ENCODE results near the gene PABPN1L. TPM values are rescaled to one million over a fixed set of nuclear protein-coding genes. Genes with fewer than 3 reads are reported as not detected.
"Not testable (repeated sequence)": the region's sequence is repeated elsewhere in the genome, so short reads cannot be mapped to it uniquely, and the experiment has no call there.

PABPN1L gene
- total RNA-seq, 1 donor from 2014 or later = not detected

DNA sequence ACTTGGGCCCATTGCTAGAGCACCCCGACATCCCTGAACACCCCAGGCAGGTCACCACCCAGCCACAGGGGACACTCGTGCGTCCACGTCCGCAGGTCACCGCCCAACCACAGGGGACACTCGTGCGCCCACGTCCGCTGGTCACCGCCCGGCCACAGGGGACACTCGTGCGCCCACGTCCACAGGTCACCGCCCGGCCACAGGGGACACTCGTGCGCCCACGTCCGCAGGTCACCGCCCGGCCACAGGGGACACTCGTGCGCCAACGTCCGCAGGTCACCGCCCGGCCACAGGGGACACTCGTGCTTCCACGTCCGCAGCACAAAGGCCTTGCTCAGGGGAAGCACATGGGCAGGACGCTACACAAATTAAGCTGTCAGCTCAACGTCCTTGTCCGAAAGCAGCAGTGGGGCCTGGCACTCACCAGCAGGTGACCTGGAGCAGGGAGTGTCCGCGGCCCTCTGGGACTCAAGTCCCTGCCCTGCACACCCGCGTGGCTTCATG is 27.4 kb downstream of the PABPN1L start:
- intact Hi-C loops (cut with DNase I) = no loop called here
- ATAC-seq (no peak), DNase-seq (ENCODE audit: low spot score) (no peak)

DNA sequence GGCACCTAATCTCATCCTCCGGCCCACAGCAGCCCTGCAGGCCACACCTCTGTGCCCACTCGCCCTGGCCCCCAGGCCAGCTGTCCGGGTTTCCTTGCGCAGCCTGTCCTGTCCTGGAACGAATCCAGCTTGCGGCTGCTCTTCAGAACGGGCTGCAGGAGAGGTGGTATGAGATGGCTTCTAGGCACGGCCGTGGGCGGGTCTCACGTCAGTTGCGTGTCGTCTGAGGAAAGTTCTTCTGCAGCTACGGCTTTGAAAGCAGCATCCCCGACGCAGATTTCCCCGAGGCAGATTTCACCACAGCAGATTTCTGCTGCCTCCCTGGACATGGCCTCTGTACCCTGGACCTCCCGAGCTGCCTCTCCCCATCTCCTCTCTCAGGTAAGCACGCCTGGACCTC is 27.9 kb downstream of the PABPN1L start:
- DNase-seq (ENCODE audit: low spot score) = no peak
- intact Hi-C loops (cut with DNase I) = no loop called here
- ATAC-seq = no peak

DNA sequence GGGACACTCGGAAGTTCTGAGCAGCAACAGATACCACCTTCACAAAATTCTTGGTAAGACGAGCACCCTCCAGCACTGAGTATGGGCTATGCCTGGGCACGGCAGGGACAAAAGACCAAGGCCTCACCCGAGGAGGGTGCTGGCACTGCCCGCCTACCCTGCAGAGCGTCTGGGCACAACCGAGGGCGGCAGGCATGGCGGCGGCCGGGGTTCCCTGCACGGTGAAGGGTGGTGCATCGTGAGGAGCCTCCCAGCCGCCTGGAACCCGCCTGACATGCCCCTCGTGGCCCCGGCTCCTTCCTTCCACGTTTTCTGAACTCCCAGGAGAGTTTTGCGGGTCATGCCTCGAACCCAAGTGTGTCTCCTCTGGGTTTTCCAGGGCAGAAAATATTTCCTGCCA is 28.7 kb downstream of the PABPN1L start:
- intact Hi-C loops (cut with DNase I) = no loop called here
- ATAC-seq (no peak), DNase-seq (ENCODE audit: low spot score) (no peak)

GRCh38 chr16:88836791-88837190 is 29.7 kb downstream of the PABPN1L start:
- intact Hi-C loops (cut with DNase I) = no loop called here
- ATAC-seq (no peak), DNase-seq (ENCODE audit: low spot score) (no peak)

GRCh38 chr16:88835818-88836217 is 30.6 kb downstream of the PABPN1L start:
- intact Hi-C loops (cut with DNase I) = no loop called here
- ATAC-seq (no peak), DNase-seq (ENCODE audit: low spot score) (no peak)

- peak; percentile 79 for ATAC-seq
- DNase-seq (ENCODE audit: low spot score) = no peak
- intact Hi-C loops (cut with DNase I) = no loop called here
Observed at GRCh38 chr16:88835383-88835782, 31.1 kb downstream of the PABPN1L start.

GRCh38 chr16:88834670-88835069 is 31.8 kb downstream of the PABPN1L start:
- ATAC-seq = no peak
- intact Hi-C loops (cut with DNase I) = no loop called here
- no peak for DNase-seq (ENCODE audit: low spot score)

DNA sequence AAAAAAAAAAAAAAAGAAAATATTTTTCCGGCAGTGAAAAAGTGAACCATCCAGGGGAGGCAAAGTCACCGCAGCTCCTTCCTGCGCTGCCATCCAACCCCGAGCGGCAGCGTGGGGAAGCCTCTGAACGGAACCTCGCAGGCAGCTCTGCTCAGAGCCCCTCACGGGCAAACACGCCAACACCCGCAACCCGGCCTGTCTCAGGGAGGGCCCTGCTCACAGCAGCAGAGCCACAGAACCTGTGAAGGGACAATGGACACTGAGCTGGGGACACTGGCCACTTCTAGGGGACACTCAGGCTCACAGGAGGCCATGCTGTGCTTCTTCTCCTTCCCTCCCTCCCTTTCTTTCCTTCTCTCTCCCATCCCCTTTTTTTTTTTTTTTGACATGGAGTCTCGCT is 33.4 kb downstream of the PABPN1L start:
- DNase-seq (ENCODE audit: low spot score) (no peak), ATAC-seq (no peak)
- intact Hi-C loops (cut with DNase I) = no loop called here

- ATAC-seq (no peak), DNase-seq (ENCODE audit: low spot score) (no peak)
- intact Hi-C loops (cut with DNase I) = no loop called here
Observed at GRCh38 chr16:88831838-88832237, 34.6 kb downstream of the PABPN1L start.

- no peak for DNase-seq (ENCODE audit: low spot score)
- ATAC-seq = no peak
- intact Hi-C loops (cut with DNase I) = no loop called here
Observed at GRCh38 chr16:88830783-88831182, 35.7 kb downstream of the PABPN1L start.

DNA sequence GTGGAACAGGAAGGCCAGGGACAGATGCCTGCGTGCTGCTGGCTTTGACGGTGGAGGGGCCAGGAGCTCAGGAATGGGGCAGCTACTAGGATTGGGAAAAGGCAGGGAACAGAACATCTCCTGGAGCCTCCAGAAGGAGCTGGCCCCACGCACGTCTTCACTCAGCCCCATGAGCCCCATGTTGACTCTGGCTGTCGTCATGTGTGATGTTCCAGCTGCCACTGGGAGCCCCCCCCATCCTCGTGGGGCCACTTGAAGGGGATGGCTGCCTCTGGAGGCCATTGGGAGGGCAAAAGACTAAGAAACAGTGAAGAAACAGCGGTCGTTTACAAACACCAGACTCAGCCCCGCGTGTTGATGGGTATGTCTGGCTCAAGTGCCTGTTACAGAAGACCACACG is 36.2 kb downstream of the PABPN1L start:
- ATAC-seq (no peak), DNase-seq (ENCODE audit: low spot score) (no peak)
- intact Hi-C loops (cut with DNase I) = no loop called here

DNA sequence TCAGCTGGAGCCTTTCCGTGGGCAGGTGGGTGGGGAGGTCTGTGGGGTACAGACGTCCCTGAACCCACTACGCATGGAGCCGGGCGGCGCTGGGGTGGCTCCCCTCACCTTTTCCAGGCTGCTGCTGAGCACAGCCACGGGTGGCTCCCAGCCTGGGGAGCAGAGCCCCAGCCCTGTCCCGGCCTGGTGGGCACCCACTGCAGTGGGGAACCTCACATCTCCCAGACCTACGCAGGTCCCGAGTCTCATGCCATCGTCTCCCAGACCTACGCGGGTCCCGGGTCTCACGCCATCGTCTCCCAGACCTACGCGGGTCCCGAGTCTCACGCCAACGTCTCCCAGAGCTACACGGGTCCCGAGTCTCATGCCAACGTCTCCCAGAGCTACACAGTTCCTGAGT is 37.7 kb downstream of the PABPN1L start:
- intact Hi-C loops (cut with DNase I) = no loop called here
- ATAC-seq = no peak
- no peak for DNase-seq (ENCODE audit: low spot score)

- ATAC-seq (no peak), DNase-seq (ENCODE audit: low spot score) (no peak)
- intact Hi-C loops (cut with DNase I) = no loop called here
Observed at GRCh38 chr16:88827727-88828126, 38.7 kb downstream of the PABPN1L start.

GRCh38 chr16:88826070-88826840 is 40.2 kb downstream of the PABPN1L start:
- ATAC-seq = no peak
- intact Hi-C loops (cut with DNase I) = no loop called here
- DNase-seq (ENCODE audit: low spot score) = no peak

DNA sequence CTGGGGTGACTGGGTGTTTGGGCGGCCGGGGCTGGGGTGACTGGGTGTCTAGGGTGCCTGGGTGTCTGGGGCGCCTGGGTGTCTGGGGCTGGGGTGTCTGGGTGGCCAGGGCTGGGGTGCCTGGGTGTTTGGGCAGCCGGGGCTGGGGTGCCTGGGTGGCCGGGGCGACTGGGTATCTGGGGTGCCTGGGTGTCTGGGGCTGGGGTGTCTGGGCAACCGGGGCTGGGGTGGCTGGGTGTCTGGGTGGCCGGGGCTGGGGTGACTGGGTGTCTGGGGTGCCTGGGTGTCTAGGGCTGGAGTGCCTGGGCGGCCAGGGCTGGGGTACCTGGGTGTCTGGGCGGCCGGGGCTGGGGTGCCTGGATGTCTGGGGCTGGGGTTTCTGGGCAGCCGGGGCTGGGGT is 41.3 kb downstream of the PABPN1L start:
- ATAC-seq = no peak
- no peak for DNase-seq (ENCODE audit: low spot score)
- intact Hi-C loops (cut with DNase I) = no loop called here

- intact Hi-C loops (cut with DNase I) = no loop called here
Observed at GRCh38 chr16:88824256-88825077, 42.0 kb downstream of the PABPN1L start.

GRCh38 chr16:88823646-88824045 is 42.8 kb downstream of the PABPN1L start:
- ATAC-seq; DNase-seq (ENCODE audit: low spot score); intact Hi-C loops (cut with DNase I): not testable (repeated sequence)

More at GRCh38 chr16:88824256-88825077, 42.0 kb downstream of the PABPN1L start:
- ATAC-seq (no peak), DNase-seq (ENCODE audit: low spot score) (no peak)

- intact Hi-C loops (cut with DNase I) = no loop called here
- DNase-seq (ENCODE audit: low spot score) (no peak), ATAC-seq (no peak)
Observed at GRCh38 chr16:88822281-88823040, 44.0 kb downstream of the PABPN1L start.

DNA sequence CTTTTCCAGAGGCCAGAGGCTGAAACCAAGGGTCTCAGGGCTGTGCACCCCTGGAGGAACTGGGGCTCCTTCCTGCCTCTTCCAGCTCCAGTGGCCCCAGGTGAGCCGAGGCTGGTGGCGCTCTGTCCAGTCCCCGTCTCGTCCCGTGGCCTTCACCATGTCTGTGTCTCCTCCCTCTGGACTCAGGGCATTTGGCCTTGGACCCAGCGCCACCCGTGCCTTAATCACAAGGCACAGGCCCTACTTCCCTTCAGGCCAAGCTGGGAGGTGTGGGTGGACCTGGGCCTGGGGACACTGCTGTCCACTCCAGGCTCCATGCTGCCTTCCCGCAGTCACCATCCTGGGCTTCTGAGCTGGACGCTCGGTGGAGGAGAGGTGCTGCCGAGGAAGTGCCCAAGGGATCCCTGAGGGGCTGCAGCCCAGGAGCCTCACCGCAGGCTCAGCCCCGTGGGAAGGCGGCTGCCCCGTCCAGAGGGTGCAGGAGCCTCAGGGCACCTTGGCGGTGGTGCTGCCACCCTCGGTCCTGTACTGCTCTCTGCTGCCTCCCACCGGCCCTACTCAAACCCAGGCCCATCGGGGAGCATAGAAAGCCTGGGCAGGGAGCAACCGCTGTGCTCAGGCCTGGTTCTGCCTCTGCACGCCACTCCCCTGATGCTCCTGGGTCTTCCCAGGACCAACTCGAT is 45.2 kb downstream of the PABPN1L start:
- ATAC-seq = no peak
- intact Hi-C loops (cut with DNase I) = no loop called here
- DNase-seq (ENCODE audit: low spot score) = no peak
